WTC11 (cell line): Measurements from ENCODE around the gene CYP46A1. TPM values are rescaled to one million over a fixed set of nuclear protein-coding genes. Genes with fewer than 3 reads are reported as not detected.

ENCODE experiments used
- ATAC-seq: fragments of 200-7000 bp; cut with Tn5 transposase; 2 replicates; pipeline ENCODE4 v1.10.0; 2021; ENCODE audit warnings: mild to moderate bottlenecking, moderate library complexity
- CTCF ChIA-PET: fragments of 300-600 bp; sonication (Branson Sonifier 250); formaldehyde crosslinking; loops from one replicate; lab custom pipeline; 2021; ENCODE audit warnings: antibody characterized with exemption; lab: Charles Lee
- POLR2A ChIA-PET: fragments of 350-600 bp; sonication (Branson Sonifier 250); formaldehyde crosslinking; loops from one replicate; lab custom pipeline; 2021; ENCODE audit warnings: antibody characterized with exemption; lab: Charles Lee
- DNase-seq: peaks from one replicate; pipeline ENCODE4 v3.0.0; 2021; ENCODE audit warnings: low spot score
- H3K27ac Mint-ChIP-seq: 2 replicates; pipeline ENCODE4 v1.8.0; 2021; ENCODE audit warnings: mixed read lengths
- H3K27me3 Mint-ChIP-seq: 2 replicates; pipeline ENCODE4 v1.8.0; 2021; ENCODE audit warnings: low read depth, mild to moderate bottlenecking, moderate library complexity, mixed read lengths
- H3K36me3 Mint-ChIP-seq: 2 replicates; pipeline ENCODE4 v1.8.0; 2021; ENCODE audit warnings: mixed read lengths
- H3K4me1 Mint-ChIP-seq: 2 replicates; pipeline ENCODE4 v1.8.0; 2022; ENCODE audit warnings: mixed read lengths
- H3K4me3 Mint-ChIP-seq: 2 replicates; pipeline ENCODE4 v1.8.0; 2021; ENCODE audit warnings: mild to moderate bottlenecking, moderate library complexity, mixed read lengths
- H3K9me3 Mint-ChIP-seq: 2 replicates; pipeline ENCODE4 v1.8.0; 2021; ENCODE audit warnings: mixed read lengths
- ATF1 ChIP-seq: sonication (generic); formaldehyde crosslinking; IDR thresholded peaks from 2 replicates; pipeline ENCODE4 v1.8.1; 2023; ENCODE audit warnings: mild to moderate bottlenecking, moderate library complexity, missing genetic modification reagents
- FOXK1 ChIP-seq: sonication (generic); formaldehyde crosslinking; IDR thresholded peaks from 2 replicates; pipeline ENCODE4 v1.8.0; 2022; ENCODE audit warnings: mild to moderate bottlenecking, moderate library complexity, missing genetic modification reagents
- GABPB1 ChIP-seq: sonication (generic); formaldehyde crosslinking; IDR thresholded peaks from 2 replicates; pipeline ENCODE4 v1.8.1; 2023; ENCODE audit warnings: mild to moderate bottlenecking, missing genetic modification reagents
- IRF2 ChIP-seq: sonication (generic); formaldehyde crosslinking; IDR thresholded peaks from 2 replicates; pipeline ENCODE4 v1.8.0; 2022; ENCODE audit warnings: low read depth, missing genetic modification reagents, borderline replicate concordance
- JUN ChIP-seq: sonication (generic); formaldehyde crosslinking; IDR thresholded peaks from 2 replicates; pipeline ENCODE4 v1.8.0; 2023; ENCODE audit warnings: mild to moderate bottlenecking, missing genetic modification reagents
- MAX ChIP-seq: sonication (generic); formaldehyde crosslinking; IDR thresholded peaks from 2 replicates; pipeline ENCODE4 v1.8.0; 2022; ENCODE audit warnings: mild to moderate bottlenecking, missing genetic modification reagents
- MLX ChIP-seq: sonication (generic); formaldehyde crosslinking; IDR thresholded peaks from 2 replicates; pipeline ENCODE4 v1.8.1; 2023; ENCODE audit warnings: mild to moderate bottlenecking, missing genetic modification reagents, moderate library complexity
- MYBL2 ChIP-seq: sonication (generic); formaldehyde crosslinking; IDR thresholded peaks from 2 replicates; pipeline ENCODE4 v1.8.1; 2023; ENCODE audit warnings: mild to moderate bottlenecking, moderate library complexity, missing genetic modification reagents
- NR1H2 ChIP-seq: sonication (generic); formaldehyde crosslinking; IDR thresholded peaks from 2 replicates; pipeline ENCODE4 v1.9.0; 2021; ENCODE audit warnings: mild to moderate bottlenecking, moderate library complexity, missing genetic modification reagents
- NR2C2 ChIP-seq: sonication (generic); formaldehyde crosslinking; IDR thresholded peaks from 2 replicates; pipeline ENCODE4 v1.8.0; 2022; ENCODE audit warnings: mild to moderate bottlenecking, missing genetic modification reagents
- SMAD3 ChIP-seq: sonication (generic); formaldehyde crosslinking; IDR thresholded peaks from 2 replicates; pipeline ENCODE4 v1.8.0; 2022; ENCODE audit warnings: missing genetic modification reagents, mild to moderate bottlenecking, borderline replicate concordance
- SOX15 ChIP-seq: fragments of 250-450 bp; sonication (Bioruptor Pico); IDR thresholded peaks from 2 replicates; pipeline ENCODE4 v1.9.0; 2021; ENCODE audit warnings: mild to moderate bottlenecking
- TCF7 ChIP-seq: sonication (generic); formaldehyde crosslinking; IDR thresholded peaks from 2 replicates; pipeline ENCODE4 v1.8.0; 2022; ENCODE audit warnings: mild to moderate bottlenecking, low read depth, missing genetic modification reagents, moderate library complexity
- ZNF263 ChIP-seq: sonication (generic); formaldehyde crosslinking; IDR thresholded peaks from 2 replicates; pipeline ENCODE4 v1.8.1; 2022; ENCODE audit warnings: low read depth, mild to moderate bottlenecking, moderate library complexity, missing genetic modification reagents
- ZNF416 ChIP-seq: fragments of 250-450 bp; sonication (Bioruptor Pico); IDR thresholded peaks from 2 replicates; pipeline ENCODE4 v1.9.0; 2021; ENCODE audit warnings: mild to moderate bottlenecking, inconsistent platforms
- total RNA-seq: library from RNA; stranded (reverse); gene quantifications from 3 replicates; pipeline ENCODE4 v1.2.3, GENCODE V29; 2021
- TF ChIP-seq, protein P1 (sequence below): sonication (generic); formaldehyde crosslinking; IDR thresholded peaks from 2 replicates; pipeline ENCODE4 v1.8.0; 2022; ENCODE audit warnings: missing genetic modification reagents
- TF ChIP-seq, protein P2 (sequence below): fragments of 250-450 bp; sonication (Bioruptor Pico); IDR thresholded peaks from 2 replicates; pipeline ENCODE4 v1.9.0; 2021; ENCODE audit warnings: mild to moderate bottlenecking
- TF ChIP-seq, protein P3 (sequence below): sonication (generic); formaldehyde crosslinking; IDR thresholded peaks from 2 replicates; pipeline ENCODE4 v1.8.0; 2022; ENCODE audit warnings: mild to moderate bottlenecking, missing genetic modification reagents
- TF ChIP-seq, protein P4 (sequence below): sonication (generic); formaldehyde crosslinking; IDR thresholded peaks from 2 replicates; pipeline ENCODE4 v1.8.1; 2023; ENCODE audit warnings: mild to moderate bottlenecking, missing genetic modification reagents

The CYP46A1 gene
- total RNA-seq, 1 experiment from 2014 or later: 0.77 TPM

- TF ChIP-seq, protein P1, sequence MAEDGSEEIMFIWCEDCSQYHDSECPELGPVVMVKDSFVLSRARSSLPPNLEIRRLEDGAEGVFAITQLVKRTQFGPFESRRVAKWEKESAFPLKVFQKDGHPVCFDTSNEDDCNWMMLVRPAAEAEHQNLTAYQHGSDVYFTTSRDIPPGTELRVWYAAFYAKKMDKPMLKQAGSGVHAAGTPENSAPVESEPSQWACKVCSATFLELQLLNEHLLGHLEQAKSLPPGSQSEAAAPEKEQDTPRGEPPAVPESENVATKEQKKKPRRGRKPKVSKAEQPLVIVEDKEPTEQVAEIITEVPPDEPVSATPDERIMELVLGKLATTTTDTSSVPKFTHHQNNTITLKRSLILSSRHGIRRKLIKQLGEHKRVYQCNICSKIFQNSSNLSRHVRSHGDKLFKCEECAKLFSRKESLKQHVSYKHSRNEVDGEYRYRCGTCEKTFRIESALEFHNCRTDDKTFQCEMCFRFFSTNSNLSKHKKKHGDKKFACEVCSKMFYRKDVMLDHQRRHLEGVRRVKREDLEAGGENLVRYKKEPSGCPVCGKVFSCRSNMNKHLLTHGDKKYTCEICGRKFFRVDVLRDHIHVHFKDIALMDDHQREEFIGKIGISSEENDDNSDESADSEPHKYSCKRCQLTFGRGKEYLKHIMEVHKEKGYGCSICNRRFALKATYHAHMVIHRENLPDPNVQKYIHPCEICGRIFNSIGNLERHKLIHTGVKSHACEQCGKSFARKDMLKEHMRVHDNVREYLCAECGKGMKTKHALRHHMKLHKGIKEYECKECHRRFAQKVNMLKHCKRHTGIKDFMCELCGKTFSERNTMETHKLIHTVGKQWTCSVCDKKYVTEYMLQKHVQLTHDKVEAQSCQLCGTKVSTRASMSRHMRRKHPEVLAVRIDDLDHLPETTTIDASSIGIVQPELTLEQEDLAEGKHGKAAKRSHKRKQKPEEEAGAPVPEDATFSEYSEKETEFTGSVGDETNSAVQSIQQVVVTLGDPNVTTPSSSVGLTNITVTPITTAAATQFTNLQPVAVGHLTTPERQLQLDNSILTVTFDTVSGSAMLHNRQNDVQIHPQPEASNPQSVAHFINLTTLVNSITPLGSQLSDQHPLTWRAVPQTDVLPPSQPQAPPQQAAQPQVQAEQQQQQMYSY: no peak
- TF ChIP-seq ZNF416 (no peak), SMAD3 (CRISPR knock-in tag) (no peak), MLX (CRISPR knock-in tag) (no peak), ZNF263 (no peak), TCF7 (no peak), SOX15 (no peak), JUN (CRISPR knock-in tag) (no peak), MYBL2 (CRISPR knock-in tag) (no peak), NR1H2 (CRISPR knock-in tag) (no peak)
Observed at GRCh38 chr14:99678198-99678597, 5.9 kb upstream of the CYP46A1 start (continued).

DNA sequence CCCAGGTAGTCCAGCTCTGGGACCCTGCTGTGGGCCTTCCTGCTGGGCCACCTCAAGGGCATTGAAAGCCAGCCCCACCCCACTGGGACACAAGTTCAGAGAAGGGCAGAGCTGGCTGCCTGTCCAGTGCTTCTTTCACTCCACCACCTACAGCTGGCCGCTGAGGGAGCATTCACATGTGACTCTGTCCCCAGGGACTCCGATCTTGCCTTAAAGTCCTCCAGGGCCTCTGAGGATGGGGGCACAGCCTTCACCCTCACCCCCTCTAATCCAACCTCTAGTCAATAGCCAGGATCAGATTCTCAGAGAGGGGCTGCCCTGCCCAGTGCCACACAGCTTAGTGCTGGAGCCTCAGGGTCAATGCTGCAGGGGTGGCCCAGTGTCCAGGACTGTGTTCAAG lies 5.0 kb upstream of the CYP46A1 start:
- H3K27me3 Mint-ChIP-seq: no peaks in the 10 kb centered on the region
- no peak for ATAC-seq
- TF ChIP-seq IRF2 (CRISPR knock-in tag) (no peak), FOXK1 (CRISPR knock-in tag) (no peak), ATF1 (CRISPR knock-in tag) (no peak), GABPB1 (no peak), NR2C2 (CRISPR knock-in tag) (no peak), MAX (CRISPR knock-in tag) (no peak)
- TF ChIP-seq, protein P2, sequence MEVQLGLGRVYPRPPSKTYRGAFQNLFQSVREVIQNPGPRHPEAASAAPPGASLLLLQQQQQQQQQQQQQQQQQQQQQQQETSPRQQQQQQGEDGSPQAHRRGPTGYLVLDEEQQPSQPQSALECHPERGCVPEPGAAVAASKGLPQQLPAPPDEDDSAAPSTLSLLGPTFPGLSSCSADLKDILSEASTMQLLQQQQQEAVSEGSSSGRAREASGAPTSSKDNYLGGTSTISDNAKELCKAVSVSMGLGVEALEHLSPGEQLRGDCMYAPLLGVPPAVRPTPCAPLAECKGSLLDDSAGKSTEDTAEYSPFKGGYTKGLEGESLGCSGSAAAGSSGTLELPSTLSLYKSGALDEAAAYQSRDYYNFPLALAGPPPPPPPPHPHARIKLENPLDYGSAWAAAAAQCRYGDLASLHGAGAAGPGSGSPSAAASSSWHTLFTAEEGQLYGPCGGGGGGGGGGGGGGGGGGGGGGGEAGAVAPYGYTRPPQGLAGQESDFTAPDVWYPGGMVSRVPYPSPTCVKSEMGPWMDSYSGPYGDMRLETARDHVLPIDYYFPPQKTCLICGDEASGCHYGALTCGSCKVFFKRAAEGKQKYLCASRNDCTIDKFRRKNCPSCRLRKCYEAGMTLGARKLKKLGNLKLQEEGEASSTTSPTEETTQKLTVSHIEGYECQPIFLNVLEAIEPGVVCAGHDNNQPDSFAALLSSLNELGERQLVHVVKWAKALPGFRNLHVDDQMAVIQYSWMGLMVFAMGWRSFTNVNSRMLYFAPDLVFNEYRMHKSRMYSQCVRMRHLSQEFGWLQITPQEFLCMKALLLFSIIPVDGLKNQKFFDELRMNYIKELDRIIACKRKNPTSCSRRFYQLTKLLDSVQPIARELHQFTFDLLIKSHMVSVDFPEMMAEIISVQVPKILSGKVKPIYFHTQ (CRISPR knock-in tag): no peak
- TF ChIP-seq, protein P3, sequence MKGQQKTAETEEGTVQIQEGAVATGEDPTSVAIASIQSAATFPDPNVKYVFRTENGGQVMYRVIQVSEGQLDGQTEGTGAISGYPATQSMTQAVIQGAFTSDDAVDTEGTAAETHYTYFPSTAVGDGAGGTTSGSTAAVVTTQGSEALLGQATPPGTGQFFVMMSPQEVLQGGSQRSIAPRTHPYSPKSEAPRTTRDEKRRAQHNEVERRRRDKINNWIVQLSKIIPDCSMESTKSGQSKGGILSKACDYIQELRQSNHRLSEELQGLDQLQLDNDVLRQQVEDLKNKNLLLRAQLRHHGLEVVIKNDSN (CRISPR knock-in tag): no peak
- TF ChIP-seq, protein P4, sequence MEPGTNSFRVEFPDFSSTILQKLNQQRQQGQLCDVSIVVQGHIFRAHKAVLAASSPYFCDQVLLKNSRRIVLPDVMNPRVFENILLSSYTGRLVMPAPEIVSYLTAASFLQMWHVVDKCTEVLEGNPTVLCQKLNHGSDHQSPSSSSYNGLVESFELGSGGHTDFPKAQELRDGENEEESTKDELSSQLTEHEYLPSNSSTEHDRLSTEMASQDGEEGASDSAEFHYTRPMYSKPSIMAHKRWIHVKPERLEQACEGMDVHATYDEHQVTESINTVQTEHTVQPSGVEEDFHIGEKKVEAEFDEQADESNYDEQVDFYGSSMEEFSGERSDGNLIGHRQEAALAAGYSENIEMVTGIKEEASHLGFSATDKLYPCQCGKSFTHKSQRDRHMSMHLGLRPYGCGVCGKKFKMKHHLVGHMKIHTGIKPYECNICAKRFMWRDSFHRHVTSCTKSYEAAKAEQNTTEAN (CRISPR knock-in tag): no peak
- TF ChIP-seq, all 79 proteins: peak for 0
- H3K36me3 Mint-ChIP-seq: peaks cover 8% of the 10 kb centered on the region
- no peak for DNase-seq
- H3K27ac Mint-ChIP-seq: no peak overlapping the region
- no peak overlapping the region for H3K4me3 Mint-ChIP-seq
- H3K9me3 Mint-ChIP-seq: peaks cover 20% of the 10 kb centered on the region
- CTCF ChIA-PET: interaction anchor here (0.5 to 1.6 kb wide), 2 partner anchors 9 to 344 kb away, joined by 3 to 4 read pairs; no protein-coding TSS in a partner anchor
- POLR2A ChIA-PET: no interaction called here
- H3K4me1 Mint-ChIP-seq: peaks cover 2% of the 10 kb centered on the region; the same call in 1 of the 2 replicates
